HG03060 (cell line): ENCODE results near the gene PDE8B.

Experiments used
- ATAC-seq: cut with Tn5 transposase; IDR thresholded peaks from one replicate; pipeline ENCODE4 v1.9.1; 2021; ENCODE audit warnings: low read depth, moderate number of reproducible peaks; ENCODE audit not compliant: unreplicated experiment

Gene PDE8B

DNA sequence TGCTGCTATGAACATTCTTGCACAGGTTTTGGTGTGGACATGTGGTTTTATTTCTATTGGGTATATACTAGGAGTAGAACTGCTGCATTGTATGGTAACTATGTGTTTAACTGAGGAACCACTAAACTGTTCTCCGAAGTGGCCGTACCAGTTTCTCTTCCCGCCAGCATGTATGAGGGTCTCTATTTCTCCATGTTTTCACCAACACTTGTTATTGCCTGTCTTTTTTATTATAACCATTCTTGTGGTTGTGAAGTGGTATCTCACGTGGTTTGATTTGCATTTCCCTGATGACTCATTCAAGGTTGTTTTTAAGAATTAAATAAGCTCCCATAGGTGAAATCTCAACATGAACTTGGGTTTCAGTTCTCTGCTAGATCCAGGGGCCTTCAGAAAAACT, 19.4 kb downstream of the PDE8B start:
- ATAC-seq = no peak

- no peak for ATAC-seq
Observed at GRCh38 chr5:77230727-77231470, 20.4 kb downstream of the PDE8B start.

DNA sequence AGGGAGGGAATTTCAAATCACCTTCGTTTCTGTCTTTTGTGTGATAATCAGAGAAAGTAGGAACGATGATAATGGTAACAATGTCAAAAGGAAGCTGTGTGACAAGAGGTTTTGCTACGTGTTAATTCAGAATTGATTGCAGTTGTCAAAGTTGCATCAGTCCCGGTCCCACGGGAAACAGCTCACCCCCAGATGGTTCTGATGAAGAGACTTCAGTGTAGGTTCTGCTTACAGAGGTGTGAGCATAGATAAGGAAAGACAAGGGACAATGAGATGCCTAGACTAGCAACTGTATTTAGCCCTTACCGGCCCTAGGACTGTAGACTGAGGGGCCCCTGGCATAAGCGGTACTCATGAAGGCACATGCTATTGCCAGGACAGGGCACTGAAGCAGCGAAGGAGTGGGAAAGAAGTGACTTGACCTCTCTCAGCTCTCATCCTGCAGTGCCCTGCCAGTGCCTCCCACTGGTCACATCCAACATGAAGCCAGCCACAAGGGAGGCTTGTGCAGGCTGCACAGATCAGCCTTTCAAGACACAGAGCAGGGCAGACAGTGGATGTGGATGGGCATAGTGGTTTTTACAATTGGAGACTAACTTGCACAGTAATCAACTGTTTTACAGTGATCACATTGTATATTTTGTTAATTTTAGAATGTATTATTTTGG, 21.1 kb downstream of the PDE8B start:
- no peak for ATAC-seq

DNA sequence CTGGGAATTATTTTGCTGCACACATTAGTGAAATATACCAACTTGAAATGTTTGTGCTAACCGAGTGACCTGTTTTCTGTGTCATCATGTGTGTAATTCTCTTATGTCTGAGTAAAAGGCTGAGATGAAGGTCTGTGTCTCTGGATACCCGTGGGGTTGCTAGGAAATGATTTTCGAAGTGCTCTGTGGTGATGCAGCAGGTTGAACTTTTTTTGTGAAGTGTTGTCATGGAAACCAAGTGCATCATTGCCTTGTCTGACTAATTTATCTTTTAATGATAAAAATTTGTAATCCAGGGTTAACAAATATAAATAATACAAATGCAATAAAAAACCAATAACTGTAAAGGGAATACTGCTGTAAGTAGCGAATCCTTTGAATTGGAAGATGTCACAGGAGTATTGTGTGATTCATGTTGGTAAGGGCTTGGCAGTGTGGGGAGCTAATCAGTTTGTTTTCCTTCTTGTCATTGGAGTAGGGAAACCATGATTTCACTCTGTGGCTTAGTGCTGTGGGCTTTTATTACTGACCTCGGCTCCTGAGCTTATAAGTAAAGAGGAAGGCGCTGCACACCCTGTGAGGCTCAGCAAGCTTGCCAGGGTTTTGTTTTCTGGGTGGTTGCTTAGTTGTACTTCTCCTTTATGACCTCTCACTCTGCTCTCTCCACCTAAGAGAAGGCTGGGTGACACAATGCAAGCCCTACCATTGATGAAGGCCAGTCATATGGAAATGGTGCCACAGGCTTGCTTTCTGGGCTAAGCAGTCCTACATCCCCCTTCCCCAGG, 22.3 kb downstream of the PDE8B start:
- ATAC-seq = no peak

GRCh38 chr5:77235846-77236721, 25.6 kb downstream of the PDE8B start:
- ATAC-seq = no peak

DNA sequence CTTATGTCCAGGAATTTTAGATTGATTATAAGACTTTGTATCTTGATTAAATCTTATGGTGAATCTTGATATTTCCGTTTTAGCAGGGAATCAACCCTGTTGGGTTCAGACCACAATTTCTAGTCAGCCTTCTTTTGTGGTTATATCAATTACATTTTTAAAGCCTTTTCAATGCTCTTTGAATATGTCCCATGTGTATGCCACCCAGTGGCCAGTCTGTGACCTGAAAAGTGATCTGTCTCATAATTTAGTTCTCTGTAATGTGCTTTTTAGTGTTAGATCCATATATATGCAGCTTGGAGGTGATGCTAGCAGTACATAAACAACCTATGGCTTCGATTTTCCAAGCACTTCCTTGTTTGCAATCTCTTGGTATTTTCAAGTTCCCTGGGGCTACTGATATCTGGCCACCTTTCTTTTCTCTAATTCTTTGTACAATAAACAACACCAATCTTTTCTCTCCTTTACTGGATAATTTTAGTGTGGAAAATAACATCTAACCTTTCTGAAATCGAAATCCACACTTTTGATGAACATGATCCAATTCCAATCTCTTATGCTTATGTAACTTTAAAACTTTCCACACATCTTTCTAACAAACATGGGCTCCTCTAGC, 28.8 kb downstream of the PDE8B start:
- no peak for ATAC-seq

- no peak for ATAC-seq
Observed at GRCh38 chr5:77241444-77241843, 31.0 kb downstream of the PDE8B start.

DNA sequence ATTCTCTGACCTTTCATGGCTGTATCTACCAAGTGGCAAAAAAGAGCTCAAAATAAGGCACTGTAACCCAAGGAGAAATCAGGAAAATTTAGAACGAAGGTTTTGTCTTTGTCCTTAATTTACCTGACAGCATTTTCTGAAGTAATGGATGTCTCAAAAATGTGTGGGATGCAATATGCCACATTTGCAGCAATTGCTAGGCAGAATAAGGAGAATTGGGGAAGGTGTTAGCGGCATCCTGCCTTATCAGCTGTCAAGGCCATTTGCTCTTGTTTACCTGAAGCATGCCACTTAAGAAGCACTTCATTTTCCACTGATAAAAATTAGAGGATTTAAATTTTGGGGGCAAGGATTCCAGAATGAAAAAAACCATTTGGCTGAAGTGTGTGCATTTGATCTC, 39.0 kb downstream of the PDE8B start:
- ATAC-seq = no peak

- no peak for ATAC-seq
Observed at GRCh38 chr5:77250021-77250420, 39.5 kb downstream of the PDE8B start.

DNA sequence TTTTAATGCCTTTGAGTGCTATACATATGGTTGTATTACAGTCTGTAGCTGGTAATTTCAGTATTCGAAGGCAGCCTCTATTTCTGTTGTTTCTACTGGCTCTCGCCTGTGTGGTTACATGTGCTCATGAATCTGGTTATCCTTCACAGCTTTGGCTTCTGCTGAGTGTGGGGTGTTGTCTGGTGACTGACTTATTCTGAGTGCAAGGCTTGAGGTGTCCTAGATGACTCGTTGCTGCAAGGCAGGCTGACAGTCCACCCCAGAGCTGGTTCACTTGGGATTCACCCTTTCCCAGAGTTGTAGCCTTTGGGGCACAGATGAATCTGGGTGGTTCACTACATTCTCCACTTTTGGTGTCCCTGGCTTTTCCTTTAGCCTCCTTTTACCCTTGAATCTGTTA, 41.4 kb downstream of the PDE8B start:
- ATAC-seq = no peak

- no peak for ATAC-seq
Observed at GRCh38 chr5:77255617-77256016, 45.1 kb downstream of the PDE8B start.

- ATAC-seq = no peak
Observed at GRCh38 chr5:77256406-77256805, 45.9 kb downstream of the PDE8B start.

DNA sequence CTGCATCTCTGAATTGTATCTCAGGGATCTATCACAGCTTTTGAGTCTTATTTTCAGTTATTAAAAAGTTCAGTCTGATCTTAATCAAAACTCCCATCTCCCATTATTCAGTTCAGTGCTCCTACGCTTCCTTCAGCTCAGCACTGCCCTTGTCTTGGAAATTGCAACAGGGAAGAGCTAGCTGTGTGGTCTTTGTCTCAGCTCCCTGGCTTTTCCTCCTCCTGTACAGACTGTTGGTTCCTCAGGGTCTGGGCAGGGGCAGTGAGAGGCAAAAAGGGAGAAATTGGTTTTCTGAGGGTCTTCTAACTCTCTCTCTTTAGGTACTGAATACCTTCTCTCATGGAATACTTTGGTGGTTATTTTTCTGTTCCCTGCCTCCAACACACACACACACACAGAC, 48.2 kb downstream of the PDE8B start:
- ATAC-seq = no peak

GRCh38 chr5:77259476-77259875, 49.0 kb downstream of the PDE8B start:
- no peak for ATAC-seq

DNA sequence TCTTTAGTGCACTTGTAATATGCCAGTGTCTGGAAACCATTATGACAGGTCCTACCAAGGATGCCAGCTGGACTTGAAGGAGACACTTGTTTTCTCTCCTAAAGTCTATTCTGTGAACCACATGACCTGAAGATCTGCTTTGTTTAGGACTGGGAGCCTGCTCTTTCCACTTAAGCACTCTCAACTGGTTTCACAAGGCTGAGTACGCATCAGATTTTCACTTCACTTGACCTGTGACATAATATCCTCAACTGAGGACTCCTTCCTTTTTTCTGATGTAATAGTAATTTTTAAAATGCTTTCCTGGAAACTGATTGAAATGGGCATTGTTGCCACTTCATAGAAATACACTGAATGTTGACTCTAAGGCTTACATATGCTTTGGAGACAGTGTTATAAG, 52.2 kb downstream of the PDE8B start:
- no peak for ATAC-seq

DNA sequence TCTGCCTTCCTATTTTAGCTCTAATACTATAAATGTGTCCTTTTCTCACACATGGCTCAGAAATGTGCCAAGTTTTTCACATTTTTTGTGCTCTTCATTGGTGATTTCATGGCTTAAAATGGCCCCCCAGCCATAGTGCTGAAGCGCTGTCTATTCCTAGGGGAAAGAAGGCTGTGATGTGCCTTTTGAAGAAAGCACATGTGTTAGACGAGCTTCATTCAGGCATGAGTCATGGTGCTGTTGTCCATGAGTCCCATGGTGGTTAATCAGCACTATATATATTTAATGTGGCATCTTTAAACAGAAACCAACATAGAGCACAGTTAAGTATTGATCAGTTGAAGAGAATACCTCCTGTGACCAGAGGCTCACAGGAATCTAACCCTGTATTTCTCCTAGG, 55.8 kb downstream of the PDE8B start:
- ATAC-seq = no peak

- no peak for ATAC-seq
Observed at GRCh38 chr5:77267496-77267895, 57.0 kb downstream of the PDE8B start.

GRCh38 chr5:77272206-77272605, 61.7 kb downstream of the PDE8B start:
- no peak for ATAC-seq

DNA sequence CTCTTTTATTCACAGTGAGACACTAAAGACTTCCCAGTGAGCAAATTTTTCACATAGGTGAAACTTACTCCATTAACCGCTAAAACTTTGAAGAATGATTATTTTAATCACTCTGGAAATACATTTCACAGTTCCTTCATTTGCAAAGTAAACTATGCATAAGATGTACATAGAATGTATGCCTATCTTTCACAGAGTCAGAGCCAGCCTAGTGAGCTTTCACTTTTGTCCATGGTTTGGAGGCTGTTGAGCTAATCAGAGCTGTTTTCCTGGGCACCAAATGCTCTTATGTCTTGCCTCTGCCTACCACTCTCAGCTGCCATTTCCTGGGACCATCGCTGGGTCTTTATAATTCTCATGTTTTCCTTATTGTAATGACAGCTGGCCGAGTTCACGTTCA, 67.3 kb downstream of the PDE8B start:
- no peak for ATAC-seq

DNA sequence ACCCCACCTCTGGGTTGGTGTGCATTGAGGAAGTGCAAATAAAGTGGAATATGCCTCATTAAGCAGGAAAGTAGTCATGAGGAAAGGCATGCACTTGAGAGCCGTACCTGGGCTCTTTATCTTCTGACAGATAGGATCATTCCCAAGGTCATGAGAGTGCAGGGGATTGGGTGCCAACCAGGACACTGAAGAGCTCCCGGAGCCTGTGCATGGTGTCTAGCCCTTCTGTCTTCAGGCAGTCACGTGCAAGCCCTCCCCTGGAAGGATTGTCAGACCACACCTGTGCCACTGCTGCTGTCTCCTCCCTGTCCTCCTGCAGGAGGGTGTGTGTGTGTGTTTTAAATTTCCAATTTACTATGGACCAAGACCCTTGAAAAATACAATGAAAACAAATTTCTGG, 69.6 kb downstream of the PDE8B start:
- no peak for ATAC-seq
